K562 (cell line): ENCODE data around the gene ADAMTS14. TPM values are rescaled to one million over a fixed set of nuclear protein-coding genes. Genes with fewer than 3 reads are reported as not detected.

ENCODE experiments used
- ARID1B ChIP-seq: fragments of 450-650 bp; IDR thresholded peaks from 2 replicates; pipeline ENCODE4 v1.6.1; 2016; ENCODE audit warnings: antibody characterized with exemption, mild to moderate bottlenecking, inconsistent platforms
- BCOR ChIP-seq: fragments of 450-650 bp; IDR thresholded peaks from 2 replicates; pipeline ENCODE4 v1.6.1; 2016
- DACH1 ChIP-seq: fragments of 450-650 bp; IDR thresholded peaks from 2 replicates; pipeline ENCODE4 v1.6.1; 2018; ENCODE audit not compliant: partially characterized antibody
- EGR1 ChIP-seq: fragments of 450-650 bp; conservative IDR thresholded peaks from 2 replicates; pipeline ENCODE4 v1.6.1; 2017; ENCODE audit warnings: mild to moderate bottlenecking
- EP300 ChIP-seq: IDR thresholded peaks from 2 replicates; pipeline ENCODE4 v1.6.1; 2012; ENCODE audit warnings: low read length, improper control_type of control experiment
- HDAC1 ChIP-seq, 2 experiments: fragments of 450-650 bp; IDR thresholded peaks; 2 replicates each; pipeline ENCODE4 v1.6.1; 2016 to 2017; ENCODE audit warnings: inconsistent platforms in 1 of 2, mild to moderate bottlenecking in 1 of 2, moderate library complexity in 1 of 2
- LCOR ChIP-seq: sonication (generic); formaldehyde crosslinking; IDR thresholded peaks from 2 replicates; pipeline ENCODE4 v1.8.0; 2022; ENCODE audit warnings: mild to moderate bottlenecking, missing genetic modification reagents
- NFE2 ChIP-seq: IDR thresholded peaks from 2 replicates; pipeline ENCODE4 v1.6.1; 2014; ENCODE audit warnings: antibody characterized with exemption, low read depth
- NFRKB ChIP-seq: fragments of 450-650 bp; IDR thresholded peaks from 2 replicates; pipeline ENCODE4 v1.6.1; 2016; ENCODE audit warnings: low read depth
- PRPF4 ChIP-seq: fragments of 200-400 bp; formaldehyde crosslinking; IDR thresholded peaks from one replicate; pipeline ENCODE4 v1.6.1; 2017; ENCODE audit warnings: low read length, low read depth, mild to moderate bottlenecking; ENCODE audit not compliant: insufficient read depth, poor library complexity, severe bottlenecking
- RBM15 ChIP-seq: fragments of 200-400 bp; formaldehyde crosslinking; IDR thresholded peaks from 2 replicates; pipeline ENCODE4 v1.6.1; 2018; ENCODE audit warnings: mild to moderate bottlenecking, low read length, moderate library complexity; ENCODE audit not compliant: insufficient read depth
- RBM25 ChIP-seq: fragments of 200-400 bp; formaldehyde crosslinking; IDR thresholded peaks from 2 replicates; pipeline ENCODE4 v1.6.1; 2018; ENCODE audit warnings: low read length, low read depth, moderate library complexity; ENCODE audit not compliant: severe bottlenecking
- SNRNP70 ChIP-seq: fragments of 200-400 bp; formaldehyde crosslinking; optimal IDR thresholded peaks from 2 replicates; pipeline ENCODE3; 2017; ENCODE audit warnings: low read depth, low read length
- STAG1 ChIP-seq: sonication (generic); formaldehyde crosslinking; IDR thresholded peaks from 2 replicates; pipeline ENCODE4 v1.5.0; 2020; ENCODE audit warnings: missing genetic modification reagents, borderline replicate concordance
- TARDBP ChIP-seq: fragments of 450-650 bp; IDR thresholded peaks from 2 replicates; pipeline ENCODE4 v1.6.1; 2016
- TFAP4 ChIP-seq: sonication (generic); formaldehyde crosslinking; IDR thresholded peaks from 2 replicates; pipeline ENCODE4 v1.8.0; 2022; ENCODE audit warnings: missing genetic modification reagents, mild to moderate bottlenecking, moderate library complexity, borderline replicate concordance
- WHSC1 ChIP-seq: IDR thresholded peaks from one replicate; pipeline ENCODE4 v1.6.1; 2012; ENCODE audit warnings: low read length, control low read depth, inconsistent platforms
- XRCC5 ChIP-seq: fragments of 200-400 bp; formaldehyde crosslinking; IDR thresholded peaks from 2 replicates; pipeline ENCODE4 v1.6.1; 2017; ENCODE audit warnings: low read depth, mild to moderate bottlenecking, low read length
- ZBTB7A ChIP-seq: IDR thresholded peaks from 2 replicates; pipeline ENCODE4 v1.6.1; 2011; ENCODE audit warnings: low read depth, mild to moderate bottlenecking, low read length, moderate library complexity, borderline replicate concordance; ENCODE audit not compliant: control insufficient read depth
- ZNF232 ChIP-seq: sonication (generic); formaldehyde crosslinking; IDR thresholded peaks from 2 replicates; pipeline ENCODE4 v1.8.0; 2022; ENCODE audit warnings: mild to moderate bottlenecking, missing genetic modification reagents
- ZNF274 ChIP-seq: IDR thresholded peaks from 2 replicates; pipeline ENCODE4 v1.6.1; 2011; ENCODE audit warnings: low read depth, mild to moderate bottlenecking, low read length, moderate library complexity, borderline replicate concordance
- ZNF324 ChIP-seq: fragments of 250-450 bp; sonication (Bioruptor Pico); IDR thresholded peaks from 2 replicates; pipeline ENCODE4 v1.4.0; 2020; ENCODE audit warnings: mild to moderate bottlenecking
- ZNF41 ChIP-seq: fragments of 250-450 bp; sonication (Bioruptor Pico); conservative IDR thresholded peaks from 2 replicates; pipeline ENCODE4 v1.4.0; 2020; ENCODE audit warnings: mild to moderate bottlenecking
- ZNF592 ChIP-seq: fragments of 450-650 bp; IDR thresholded peaks from 2 replicates; pipeline ENCODE4 v1.6.1; 2017; ENCODE audit warnings: antibody characterized with exemption, mild to moderate bottlenecking
- polyA plus RNA-seq, 8 experiments: library from polyadenylated mRNA; depleted of rRNA in 4 of 8; stranded (reverse) in 5 of 8; unstranded in 3 of 8; fragments of >200 nt; fragmentation: Nextera tagmentation in 2 of 8; fragmentation: Illumina TruSeq in 1 of 8; extraction: Ambion mirVana in 2 of 8; extraction: Trizol in 1 of 8; gene quantifications; 2 replicates each; pipeline versions ENCODE4 v1.2.1 to v1.2.3, GENCODE V29; 2011 to 2014; ENCODE audit warnings: inconsistent platforms in 1 of 8, missing spikeins in 1 of 8
- total RNA-seq, 7 experiments: library from RNA; depleted of rRNA in 6 of 7; stranded (reverse); fragments of >200 nt in 6 of 7; fragmentation: Illumina TruSeq in 2 of 7; extraction: Trizol in 2 of 7; gene quantifications; 2 replicates each; pipeline versions ENCODE4 v1.2.1 to v1.2.3, GENCODE V29; 2011 to 2021; ENCODE audit warnings: low replicate concordance in 1 of 7
- TF ChIP-seq, protein P1 (sequence below), 2 experiments: fragments of 450-650 bp in 1 of 2; sonication (generic) in 1 of 2; formaldehyde crosslinking in 1 of 2; IDR thresholded peaks in 1 of 2; conservative IDR thresholded peaks in 1 of 2; 2 replicates each; pipeline versions ENCODE4 v1.6.1 to v1.8.1; 2016 to 2023; ENCODE audit warnings: mild to moderate bottlenecking in 2 of 2, moderate library complexity in 2 of 2, inconsistent platforms in 1 of 2, missing genetic modification reagents in 1 of 2

The ADAMTS14 gene
- total and polyA plus RNA-seq, 9 of the 15 experiments (the other 6 are each of a cell fraction or from before 2014, with no cell fraction given), result 0.04 to 37.4 (median 15.9) TPM

GRCh38 chr10:70656489-70656888 is 15.8 kb upstream of the ADAMTS14 start (continued):
- TF ChIP-seq TFAP4, result peak; percentile 14; the same call in 1 of the 2 replicates
- TF ChIP-seq RBM15, result no peak
- no peak for TF ChIP-seq ZNF324 (CRISPR knock-in tag)
- TF ChIP-seq ZNF592, result peak; percentile 34; the same call in 1 of the 2 replicates
- TF ChIP-seq BCOR, result peak; percentile 34; the same call in 1 of the 2 replicates
- TF ChIP-seq ZBTB7A, result no peak
- TF ChIP-seq NFE2, result peak; percentile 77
- TF ChIP-seq PRPF4, result no peak
- TF ChIP-seq TARDBP, result no peak
- TF ChIP-seq SNRNP70, result no peak
- TF ChIP-seq ZNF232, result no peak
- no peak for TF ChIP-seq LCOR (CRISPR knock-in tag)
- 0 out of 2 replicates have a peak, but pooled peaks have one; percentile 25 for TF ChIP-seq NFRKB
- peak; percentile 80 for TF ChIP-seq RBM25
- TF ChIP-seq WHSC1, result no peak
- TF ChIP-seq HDAC1 (IDR thresholded peaks at IDR 0.05), result 0 out of 4 replicates have a peak, but pooled peaks of 1 of the 2 experiments have one; percentile 45
- TF ChIP-seq EGR1, result peak; percentile 95
- no peak for TF ChIP-seq ZNF41 (CRISPR knock-in tag)
- no peak for TF ChIP-seq XRCC5
- TF ChIP-seq ZNF274, result no peak
- peak; percentile 30 for TF ChIP-seq DACH1
- TF ChIP-seq STAG1 (CRISPR knock-in tag), result no peak
- TF ChIP-seq EP300, result peak; percentile 39; the same call in 1 of the 2 replicates
- peak; percentile 57; the same call in 1 of the 2 replicates for TF ChIP-seq ARID1B
- TF ChIP-seq, protein P1, sequence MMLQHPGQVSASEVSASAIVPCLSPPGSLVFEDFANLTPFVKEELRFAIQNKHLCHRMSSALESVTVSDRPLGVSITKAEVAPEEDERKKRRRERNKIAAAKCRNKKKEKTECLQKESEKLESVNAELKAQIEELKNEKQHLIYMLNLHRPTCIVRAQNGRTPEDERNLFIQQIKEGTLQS (IDR thresholded peaks at IDR 0.05), result peak; percentile 92
- TF ChIP-seq, protein P1 (CRISPR knock-in tag; conservative IDR thresholded peaks at IDR 0.05), result no peak
